AG04449 (cell line): ENCODE results near the gene HNF1A.
"Not testable (repeated sequence)": the region's sequence is repeated elsewhere in the genome, so short reads cannot be mapped to it uniquely, and the experiment has no call there.

Source experiments
- CTCF ChIA-PET: fragments of 350-600 bp; formaldehyde crosslinking; extraction: SDS; loops from one replicate; lab custom pipeline; 2021; ENCODE audit warnings: antibody characterized with exemption; lab: Yijun Ruan, JAX
- POLR2A ChIA-PET: fragments of 400-600, 350-600 bp; formaldehyde crosslinking; extraction: SDS; loops from one replicate; lab custom pipeline; 2020; ENCODE audit warnings: antibody characterized with exemption, inconsistent platforms; lab: Yijun Ruan, JAX
- DNase-seq: peaks from one replicate; pipeline ENCODE4 v3.0.0-alpha.2; 2010; ENCODE audit warnings: low read depth, low spot score
- H3K4me3 ChIP-seq: 2 replicates; pipeline ENCODE4 v1.5.1; 2011; ENCODE audit warnings: low read depth, mild to moderate bottlenecking, control low read depth, low read length
- TF ChIP-seq, protein P1 (sequence below): IDR thresholded peaks from one replicate; pipeline ENCODE4 v1.5.1; 2011; ENCODE audit warnings: mild to moderate bottlenecking, moderate library complexity, low read length, control low read depth, inconsistent platforms; ENCODE audit not compliant: insufficient read depth; ENCODE audit errors: missing control alignments

Gene HNF1A

DNA sequence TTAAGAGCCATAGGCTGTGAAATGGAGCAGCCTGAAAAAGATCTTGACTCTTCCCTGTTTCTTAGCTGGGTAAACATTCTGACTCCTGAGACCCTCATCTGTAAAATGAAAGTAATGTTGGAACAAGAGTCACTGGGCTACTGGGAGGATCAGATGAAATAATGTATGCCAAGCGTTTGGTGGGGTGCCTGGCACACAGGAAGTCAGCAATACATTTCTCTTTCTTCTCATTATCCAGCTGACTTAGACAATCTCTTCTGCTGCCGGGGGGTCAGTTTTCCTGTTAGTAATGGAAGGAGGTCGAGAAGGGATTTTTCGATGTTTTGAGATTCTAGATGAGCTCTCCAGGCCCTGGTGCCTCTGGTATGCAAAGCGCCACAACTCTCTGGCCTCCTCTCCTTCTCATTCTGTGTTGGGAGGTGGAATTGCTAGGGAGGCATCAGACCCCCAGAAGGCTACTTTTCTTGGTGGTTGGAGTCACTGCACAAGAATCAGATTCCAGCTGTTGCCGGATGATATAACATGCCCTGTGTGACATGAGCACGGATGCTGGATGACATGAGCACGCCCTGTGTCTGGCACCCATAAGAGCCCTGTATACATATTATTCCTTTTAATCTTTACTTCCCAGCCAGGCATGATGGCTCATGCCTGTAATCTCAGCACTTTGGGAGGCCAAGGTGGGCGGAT is 56.4 kb downstream of the HNF1A start:
- no peak overlapping the region for H3K4me3 ChIP-seq
- CTCF ChIA-PET: interaction anchor here (1.5 to 1.8 kb wide), 2 partner anchors 18 to 27 kb away, joined by 3 to 5 read pairs; no protein-coding TSS in a partner anchor
- no peak for DNase-seq
- POLR2A ChIA-PET: no interaction called here
- TF ChIP-seq, protein P1, sequence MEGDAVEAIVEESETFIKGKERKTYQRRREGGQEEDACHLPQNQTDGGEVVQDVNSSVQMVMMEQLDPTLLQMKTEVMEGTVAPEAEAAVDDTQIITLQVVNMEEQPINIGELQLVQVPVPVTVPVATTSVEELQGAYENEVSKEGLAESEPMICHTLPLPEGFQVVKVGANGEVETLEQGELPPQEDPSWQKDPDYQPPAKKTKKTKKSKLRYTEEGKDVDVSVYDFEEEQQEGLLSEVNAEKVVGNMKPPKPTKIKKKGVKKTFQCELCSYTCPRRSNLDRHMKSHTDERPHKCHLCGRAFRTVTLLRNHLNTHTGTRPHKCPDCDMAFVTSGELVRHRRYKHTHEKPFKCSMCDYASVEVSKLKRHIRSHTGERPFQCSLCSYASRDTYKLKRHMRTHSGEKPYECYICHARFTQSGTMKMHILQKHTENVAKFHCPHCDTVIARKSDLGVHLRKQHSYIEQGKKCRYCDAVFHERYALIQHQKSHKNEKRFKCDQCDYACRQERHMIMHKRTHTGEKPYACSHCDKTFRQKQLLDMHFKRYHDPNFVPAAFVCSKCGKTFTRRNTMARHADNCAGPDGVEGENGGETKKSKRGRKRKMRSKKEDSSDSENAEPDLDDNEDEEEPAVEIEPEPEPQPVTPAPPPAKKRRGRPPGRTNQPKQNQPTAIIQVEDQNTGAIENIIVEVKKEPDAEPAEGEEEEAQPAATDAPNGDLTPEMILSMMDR: no peak

DNA sequence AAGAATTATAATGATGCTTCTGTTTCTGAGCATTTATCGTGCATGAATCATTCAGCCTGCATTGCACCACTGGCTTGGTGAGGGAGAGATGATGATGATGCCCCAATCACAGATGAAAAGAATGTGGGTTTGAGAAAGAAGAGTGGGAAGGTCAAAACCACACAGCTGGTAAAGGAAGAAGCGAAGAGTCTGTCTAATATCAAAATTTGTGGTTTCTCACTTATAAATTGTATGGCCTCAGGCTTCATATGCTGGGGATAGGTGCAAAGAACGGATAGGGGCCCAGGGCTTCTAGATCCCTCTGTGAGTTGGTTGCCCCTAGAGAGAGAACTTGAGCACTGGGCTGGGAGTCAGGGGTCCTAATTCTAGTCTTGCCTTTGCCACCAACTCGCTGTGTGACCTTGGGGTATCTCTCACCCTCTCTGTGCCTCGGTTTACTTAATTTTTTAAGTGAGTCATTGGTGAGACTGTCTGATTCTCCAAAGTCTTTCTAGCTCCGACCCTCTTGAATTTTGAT is 58.5 kb downstream of the HNF1A start:
- POLR2A ChIA-PET: interaction anchor here (0.6 kb wide), 1 partner anchor 11 kb away, joined by 5 read pairs; no protein-coding TSS in a partner anchor
- TF ChIP-seq, protein P1: no peak
- CTCF ChIA-PET: no interaction called here
- no peak overlapping the region for H3K4me3 ChIP-seq
- peak; percentile 47 for DNase-seq

DNA sequence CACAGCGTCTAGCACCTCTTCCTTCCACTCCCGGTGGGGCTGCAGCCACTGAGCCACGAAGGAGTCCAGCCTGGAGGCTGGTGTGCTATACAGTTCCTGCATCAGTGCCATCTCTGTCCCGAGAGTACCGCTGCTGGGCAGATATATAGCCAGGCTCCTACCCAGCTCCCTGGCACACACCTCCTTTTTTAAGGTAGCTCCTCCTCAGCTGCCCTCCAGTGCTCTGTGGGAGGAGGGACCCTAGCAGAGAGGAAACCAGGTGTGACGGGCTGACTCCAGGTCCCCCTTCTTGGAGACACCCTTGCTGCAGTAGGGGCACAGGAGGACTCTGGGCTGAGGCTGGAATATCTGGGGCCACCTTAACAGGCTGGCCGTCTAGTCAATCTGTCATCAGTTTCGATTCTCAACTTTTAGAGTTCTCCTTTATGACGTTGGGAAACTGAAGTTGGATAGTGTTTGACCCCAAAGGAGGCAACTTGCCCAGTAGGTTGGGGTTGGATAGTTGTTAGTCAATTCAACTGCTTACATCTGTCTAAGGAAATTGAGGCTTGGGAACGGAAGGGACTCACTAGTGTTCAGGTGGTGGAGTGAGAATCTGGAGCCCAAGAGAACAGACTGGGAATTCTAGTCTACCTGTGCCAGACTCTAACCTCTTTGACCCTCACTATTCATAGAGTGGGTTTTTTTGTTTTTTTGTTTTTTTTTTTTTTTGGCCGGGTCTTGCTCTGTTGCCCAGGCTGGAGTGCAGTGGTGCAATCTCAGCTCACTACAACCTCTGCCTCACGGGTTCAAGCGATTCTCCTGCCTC is 60.7 kb downstream of the HNF1A start, which contains the start of gene OASL:
OASL (minus strand) TSS at position 386 of the 808 bp plus-strand sequence; CDS start at position 111, 275 bp downstream.
- TF ChIP-seq, protein P1: no peak
- DNase-seq: no peak
- ChIA-PET CTCF (no interaction called here), POLR2A (no interaction called here)
- H3K4me3 ChIP-seq: peak within 1 kb of the TSS; percentile 26

DNA sequence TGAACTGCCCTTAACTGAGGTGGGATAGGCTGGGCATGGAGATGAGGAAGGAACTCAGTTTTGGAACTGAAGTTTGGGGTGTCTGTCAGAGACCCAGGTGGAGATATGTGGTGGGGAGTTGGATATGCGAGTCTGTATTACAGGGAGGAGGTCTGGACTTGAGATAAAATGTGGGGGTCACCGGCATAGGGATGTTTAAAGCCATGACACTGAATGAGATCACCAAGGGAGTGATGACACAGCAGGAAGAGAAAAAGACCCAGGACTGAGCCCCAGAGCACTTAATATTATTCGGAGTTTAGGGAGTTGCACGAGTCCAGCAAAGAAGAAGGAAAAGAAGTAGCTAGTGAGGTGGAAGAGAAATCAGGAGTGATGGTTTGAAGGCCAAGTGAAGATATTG is 64.7 kb downstream of the HNF1A start:
- TF ChIP-seq, protein P1: no peak
- ChIA-PET CTCF (no interaction called here), POLR2A (no interaction called here)
- no peak for DNase-seq
- H3K4me3 ChIP-seq: no peak overlapping the region

DNA sequence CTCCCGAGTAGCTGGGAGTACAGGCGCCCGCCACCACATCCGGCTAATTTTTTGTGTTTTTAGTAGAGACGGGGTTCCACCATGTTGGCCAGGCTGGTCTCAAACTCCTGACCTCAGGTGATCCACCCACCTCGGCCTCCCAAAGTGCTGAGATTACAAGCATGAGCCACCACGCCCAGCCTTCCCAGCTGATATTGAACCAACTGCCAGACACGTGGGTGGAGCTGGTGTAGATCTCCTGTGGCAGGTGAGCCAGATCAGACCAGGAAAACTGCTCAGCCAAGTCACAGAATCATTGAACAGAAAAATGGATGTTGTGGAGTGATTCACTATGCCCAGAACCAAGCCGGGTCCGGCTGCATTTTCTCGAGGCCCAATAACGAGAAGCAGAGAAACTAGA is 69.1 kb downstream of the HNF1A start:
- H3K4me3 ChIP-seq, POLR2A ChIA-PET, DNase-seq, CTCF ChIA-PET: not testable (repeated sequence)

DNA sequence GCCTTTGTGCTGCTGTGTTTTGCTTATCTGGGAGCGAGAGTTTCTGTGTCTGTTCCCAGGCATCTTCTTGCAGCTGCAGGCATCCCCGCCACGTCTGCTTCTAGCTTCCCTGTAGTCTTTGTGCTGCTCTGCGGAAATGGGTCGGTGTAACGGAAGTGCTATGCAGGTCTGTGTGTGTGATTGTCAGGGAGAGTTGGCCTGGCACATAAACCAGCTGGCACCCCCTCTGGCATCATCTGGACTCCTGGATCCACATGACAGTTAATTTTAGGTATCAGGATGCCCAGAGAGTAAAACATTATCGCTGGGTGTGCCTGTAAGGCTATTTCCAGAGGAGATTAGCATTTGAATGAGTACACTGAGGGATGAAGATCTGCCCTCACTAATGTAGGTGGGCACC is 70.1 kb downstream of the HNF1A start:
- DNase-seq: no peak
- ChIA-PET CTCF (interaction anchor here (1.0 kb wide), 1 partner anchor 11 kb away, joined by 3 read pairs; no protein-coding TSS in a partner anchor), POLR2A (interaction anchor here (0.6 kb wide), 1 partner anchor 11 kb away, joined by 5 read pairs; no protein-coding TSS in a partner anchor)
- H3K4me3 ChIP-seq: no peak overlapping the region
- TF ChIP-seq, protein P1: no peak
